PC-3 (cell line): ENCODE measurements around the gene PHF21B. TPM values are rescaled to one million over a fixed set of nuclear protein-coding genes. Genes with fewer than 3 reads are reported as not detected.

ENCODE experiments used
- ATAC-seq: fragments of 200-7000 bp; cut with Tn5 transposase; 2 replicates; pipeline ENCODE4 v1.9.1; 2020; ENCODE audit warnings: mild to moderate bottlenecking, moderate library complexity
- BruUV-seq: library from RNA; stranded (reverse); fragments of 400-500 nt; replicated peaks from 2 replicates; lab custom pipeline; 2021; lab: Mats Ljungman, UMichigan
- CTCF ChIA-PET: fragments of 300-600 bp; sonication (Branson Sonifier 250); formaldehyde crosslinking; loops from one replicate; lab custom pipeline; 2022; ENCODE audit warnings: antibody characterized with exemption; lab: Charles Lee
- POLR2A ChIA-PET: fragments of 300-600 bp; sonication (Branson Sonifier 250); formaldehyde crosslinking; loops from one replicate; lab custom pipeline; 2022; ENCODE audit warnings: antibody characterized with exemption; ENCODE audit not compliant: unreplicated experiment; lab: Charles Lee
- DNase-seq: peaks from one replicate; pipeline ENCODE4 v3.0.0-alpha.2; 2015
- H2AFZ ChIP-seq: fragments of 300-600 bp; sonication (generic); 2 replicates; pipeline ENCODE4 v1.6.0; 2016; ENCODE audit warnings: antibody characterized with exemption, low read length
- H3F3A ChIP-seq: fragments of 300-600 bp; sonication (generic); one replicate; pipeline ENCODE4 v1.6.0; 2017; ENCODE audit warnings: antibody characterized with exemption, low read length, control low read depth, mild to moderate bottlenecking; ENCODE audit not compliant: unreplicated experiment
- H3K27ac ChIP-seq: fragments of 300-600 bp; sonication (generic); 2 replicates; pipeline ENCODE4 v1.5.1; 2016; ENCODE audit warnings: mild to moderate bottlenecking, low read length
- H3K27me3 ChIP-seq: fragments of 300-600 bp; sonication (generic); 2 replicates; pipeline ENCODE4 v1.6.1; 2016; ENCODE audit warnings: low read length, mixed read lengths
- H3K36me3 ChIP-seq: fragments of 300-600 bp; sonication (generic); 2 replicates; pipeline ENCODE4 v1.6.1; 2016; ENCODE audit warnings: low read depth, mixed run types, low read length, mixed read lengths
- H3K4me1 ChIP-seq: fragments of 300-600 bp; sonication (generic); 2 replicates; pipeline ENCODE4 v1.5.1; 2016; ENCODE audit warnings: low read length; ENCODE audit not compliant: insufficient read depth
- H3K4me2 ChIP-seq: fragments of 300-600 bp; sonication (generic); 2 replicates; pipeline ENCODE4 v1.6.0; 2016; ENCODE audit warnings: low read length
- H3K4me3 ChIP-seq: fragments of 300-600 bp; sonication (generic); 2 replicates; pipeline ENCODE4 v1.5.1; 2016; ENCODE audit warnings: mild to moderate bottlenecking, low read length, mixed read lengths
- H3K79me2 ChIP-seq: fragments of 300-600 bp; sonication (generic); 2 replicates; pipeline ENCODE4 v1.6.1; 2017; ENCODE audit warnings: low read length, mixed read lengths
- H3K9ac ChIP-seq: fragments of 300-600 bp; sonication (generic); 2 replicates; pipeline ENCODE4 v1.6.0; 2016; ENCODE audit warnings: mild to moderate bottlenecking, low read length
- H3K9me2 ChIP-seq: fragments of 300-600 bp; sonication (generic); replicated peaks from 2 replicates; pipeline ENCODE4 v1.6.1; 2016; ENCODE audit warnings: mixed run types, low read length, mixed read lengths
- H3K9me3 ChIP-seq: fragments of 300-600 bp; sonication (generic); 2 replicates; pipeline ENCODE4 v1.6.1; 2016; ENCODE audit warnings: low read length, mixed read lengths
- H4K20me1 ChIP-seq: fragments of 300-600 bp; sonication (generic); 2 replicates; pipeline ENCODE4 v1.6.1; 2016; ENCODE audit warnings: low read length, mixed read lengths
- EZH2 ChIP-seq: fragments of 300-600 bp; sonication (generic); IDR thresholded peaks from one replicate; pipeline ENCODE4 v1.6.1; 2017; ENCODE audit warnings: antibody characterized with exemption, mild to moderate bottlenecking, low read length; ENCODE audit not compliant: unreplicated experiment
- EZH2phosphoT487 ChIP-seq: fragments of 300-600 bp; sonication (generic); IDR thresholded peaks from 2 replicates; pipeline ENCODE4 v1.6.1; 2018; ENCODE audit warnings: mild to moderate bottlenecking, antibody characterized with exemption, low read length, borderline replicate concordance
- intact Hi-C: fragments of 100-400 bp; cut with micrococcal nuclease; formaldehyde crosslinking; loops from 2 replicates; pipeline ENCODE4 v1.9.0; 2023
- total RNA-seq: library from RNA; depleted of rRNA; stranded (reverse); fragments of >200 nt; gene quantifications from 2 replicates; pipeline ENCODE4 v1.2.3, GENCODE V29; 2014
- TF ChIP-seq, protein P1 (sequence below): fragments of 300-600 bp; sonication (generic); conservative IDR thresholded peaks from 2 replicates; pipeline ENCODE4 v1.5.1; 2017; ENCODE audit warnings: antibody characterized with exemption, low read depth, mild to moderate bottlenecking, low read length

PHF21B gene
- total RNA-seq, 1 experiment from 2014 or later: not detected

DNA sequence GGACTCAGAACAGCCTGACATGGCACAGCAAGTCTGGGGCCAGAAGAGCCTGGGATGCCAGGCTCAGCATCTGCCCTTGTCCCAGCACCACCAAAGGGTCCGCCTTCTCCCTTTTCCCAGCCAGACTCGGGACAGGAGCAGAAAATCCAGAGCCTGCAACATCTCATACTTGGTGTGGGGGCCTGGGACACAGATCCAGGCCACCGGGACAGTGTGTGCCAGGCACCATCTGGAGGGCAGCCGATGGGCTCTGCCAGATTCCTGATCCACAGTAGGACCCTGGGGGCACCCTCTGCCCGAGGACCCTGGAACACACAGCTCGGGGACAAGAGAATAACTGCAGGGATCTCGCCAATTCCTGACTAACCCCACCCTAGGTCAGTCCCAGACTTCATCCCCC lies 67.7 kb downstream of the PHF21B start:
- BruUV-seq: no TSS peak
- Histone ChIP-seq H4K20me1 (no peaks in the 10 kb centered on the region), H3K36me3 (no peaks in the 10 kb centered on the region), H3K9ac (no peak overlapping the region), H3K9me2 (no peaks in the 10 kb centered on the region), H3K27ac (no peak overlapping the region), H3K4me2 (no peak overlapping the region), H3F3A (no peaks in the 10 kb centered on the region), H3K79me2 (no peaks in the 10 kb centered on the region), H3K27me3 (peaks cover 43% of the 10 kb centered on the region; the same call in 1 of the 2 replicates), H2AFZ (no peak overlapping the region), H3K9me3 (no peaks in the 10 kb centered on the region), H3K4me3 (no peak overlapping the region), H3K4me1 (no peaks in the 10 kb centered on the region)
- intact Hi-C loops: no loop called here
- DNase-seq (no peak), ATAC-seq (no peak)
- POLR2A ChIA-PET: no interaction called here
- no peak for TF ChIP-seq EZH2phosphoT487
- TF ChIP-seq, protein P1, sequence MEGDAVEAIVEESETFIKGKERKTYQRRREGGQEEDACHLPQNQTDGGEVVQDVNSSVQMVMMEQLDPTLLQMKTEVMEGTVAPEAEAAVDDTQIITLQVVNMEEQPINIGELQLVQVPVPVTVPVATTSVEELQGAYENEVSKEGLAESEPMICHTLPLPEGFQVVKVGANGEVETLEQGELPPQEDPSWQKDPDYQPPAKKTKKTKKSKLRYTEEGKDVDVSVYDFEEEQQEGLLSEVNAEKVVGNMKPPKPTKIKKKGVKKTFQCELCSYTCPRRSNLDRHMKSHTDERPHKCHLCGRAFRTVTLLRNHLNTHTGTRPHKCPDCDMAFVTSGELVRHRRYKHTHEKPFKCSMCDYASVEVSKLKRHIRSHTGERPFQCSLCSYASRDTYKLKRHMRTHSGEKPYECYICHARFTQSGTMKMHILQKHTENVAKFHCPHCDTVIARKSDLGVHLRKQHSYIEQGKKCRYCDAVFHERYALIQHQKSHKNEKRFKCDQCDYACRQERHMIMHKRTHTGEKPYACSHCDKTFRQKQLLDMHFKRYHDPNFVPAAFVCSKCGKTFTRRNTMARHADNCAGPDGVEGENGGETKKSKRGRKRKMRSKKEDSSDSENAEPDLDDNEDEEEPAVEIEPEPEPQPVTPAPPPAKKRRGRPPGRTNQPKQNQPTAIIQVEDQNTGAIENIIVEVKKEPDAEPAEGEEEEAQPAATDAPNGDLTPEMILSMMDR: no peak
- no peak for TF ChIP-seq EZH2
- CTCF ChIA-PET: no interaction called here

GRCh38 chr22:44941207-44941606 lies 68.6 kb downstream of the PHF21B start:
- Histone ChIP-seq H3K9ac (no peak overlapping the region), H3K36me3 (no peaks in the 10 kb centered on the region), H3K9me2 (no peaks in the 10 kb centered on the region), H3K27me3 (peaks cover 43% of the 10 kb centered on the region; the same call in 1 of the 2 replicates), H3K4me2 (no peak overlapping the region), H3K4me1 (no peaks in the 10 kb centered on the region), H3K79me2 (no peaks in the 10 kb centered on the region), H4K20me1 (no peaks in the 10 kb centered on the region), H3K27ac (no peak overlapping the region), H3K4me3 (no peak overlapping the region), H3F3A (no peaks in the 10 kb centered on the region), H2AFZ (no peak overlapping the region), H3K9me3 (no peaks in the 10 kb centered on the region)
- ChIA-PET CTCF (no interaction called here), POLR2A (no interaction called here)
- TF ChIP-seq EZH2phosphoT487 (no peak), EZH2 (no peak)
- TF ChIP-seq, protein P1: no peak
- no peak for DNase-seq
- no peak for ATAC-seq
- intact Hi-C loops: no loop called here
- BruUV-seq: no TSS peak

GRCh38 chr22:44940130-44940529 lies 69.7 kb downstream of the PHF21B start:
- DNase-seq (no peak), ATAC-seq (no peak)
- Histone ChIP-seq H3K4me1 (no peaks in the 10 kb centered on the region), H3K4me2 (no peak overlapping the region), H3F3A (no peaks in the 10 kb centered on the region), H2AFZ (no peak overlapping the region), H3K79me2 (no peaks in the 10 kb centered on the region), H3K36me3 (no peaks in the 10 kb centered on the region), H3K9me2 (no peaks in the 10 kb centered on the region), H3K27me3 (peaks cover 33% of the 10 kb centered on the region; the same call in 1 of the 2 replicates), H4K20me1 (no peaks in the 10 kb centered on the region), H3K9me3 (no peaks in the 10 kb centered on the region), H3K4me3 (no peak overlapping the region), H3K9ac (no peak overlapping the region), H3K27ac (no peak overlapping the region)
- BruUV-seq: no TSS peak
- intact Hi-C loops: no loop called here
- TF ChIP-seq EZH2phosphoT487: no peak
- TF ChIP-seq, protein P1: no peak
- TF ChIP-seq EZH2: no peak
- ChIA-PET CTCF (no interaction called here), POLR2A (no interaction called here)
